Smooth muscle cell of trachea (primary cell): ENCODE data around the gene INPP5D. TPM values are rescaled to one million over a fixed set of nuclear protein-coding genes. Genes with fewer than 3 reads are reported as not detected.

ENCODE experiments used
- total RNA-seq: library from RNA; depleted of rRNA; stranded (reverse); fragments of >200 nt; gene quantifications from 2 replicates; pipeline ENCODE4 v1.2.1, GENCODE V29; 2014

INPP5D gene
- total RNA-seq, result 0.15 and 1.5 TPM in 2 replicates

DNA sequence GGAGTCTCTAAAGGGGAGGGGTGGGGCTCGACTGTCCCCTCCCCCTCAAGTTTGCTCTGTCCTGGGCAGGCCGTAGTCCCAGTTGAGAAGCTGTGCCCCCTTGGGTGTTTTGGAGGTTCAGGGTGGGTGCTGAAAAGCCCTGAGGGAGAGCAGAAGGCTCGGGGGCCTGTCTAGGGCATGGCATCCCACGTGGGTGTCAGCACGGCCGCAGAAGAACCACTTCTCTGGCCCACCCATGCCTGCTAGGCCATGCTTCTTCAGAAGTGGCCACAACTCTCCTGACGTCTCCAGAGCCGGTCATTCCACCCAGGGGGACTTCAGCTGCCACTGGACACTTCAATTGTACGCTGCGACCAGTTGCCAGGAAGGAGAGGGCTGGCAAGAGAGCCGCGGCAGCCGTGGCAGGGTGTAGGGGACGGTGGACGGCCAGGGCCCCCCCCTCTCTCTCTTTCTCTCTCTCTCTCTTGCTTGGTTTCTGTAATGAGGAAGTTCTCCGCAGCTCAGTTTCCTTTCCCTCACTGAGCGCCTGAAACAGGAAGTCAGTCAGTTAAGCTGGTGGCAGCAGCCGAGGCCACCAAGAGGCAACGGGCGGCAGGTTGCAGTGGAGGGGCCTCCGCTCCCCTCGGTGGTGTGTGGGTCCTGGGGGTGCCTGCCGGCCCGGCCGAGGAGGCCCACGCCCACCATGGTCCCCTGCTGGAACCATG is at the start of gene INPP5D:
INPP5D (plus strand) TSS at position 546 of the 704 bp plus-strand sequence; CDS start at position 683, 137 bp downstream.

DNA sequence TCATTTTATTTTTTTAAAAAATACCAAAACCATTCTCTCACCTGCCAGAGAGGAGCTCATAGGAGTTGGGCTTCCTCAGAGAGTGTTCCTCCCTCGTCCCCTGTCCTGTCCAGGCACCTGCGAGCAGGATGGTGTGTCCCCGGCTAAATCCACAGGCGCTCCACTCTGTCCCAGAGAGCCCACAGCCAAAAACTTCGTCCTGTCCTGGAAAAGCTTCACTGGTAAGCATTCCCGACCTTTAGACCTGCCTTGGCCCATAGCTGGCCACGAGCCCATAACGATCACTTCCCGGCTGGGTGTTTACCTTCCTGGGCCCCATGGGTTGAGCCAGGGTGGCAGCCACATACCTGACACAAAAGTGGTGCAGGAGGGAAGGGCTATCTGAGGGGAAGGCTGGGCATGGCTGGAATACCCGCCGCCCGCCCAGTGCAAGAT is 47.1 kb upstream of the INPP5D start, which contains the start of gene NGEF:
NGEF (minus strand) TSS at position 230 of the 435 bp plus-strand sequence. CDS start 38,366 bp downstream, outside the sequence.

DNA sequence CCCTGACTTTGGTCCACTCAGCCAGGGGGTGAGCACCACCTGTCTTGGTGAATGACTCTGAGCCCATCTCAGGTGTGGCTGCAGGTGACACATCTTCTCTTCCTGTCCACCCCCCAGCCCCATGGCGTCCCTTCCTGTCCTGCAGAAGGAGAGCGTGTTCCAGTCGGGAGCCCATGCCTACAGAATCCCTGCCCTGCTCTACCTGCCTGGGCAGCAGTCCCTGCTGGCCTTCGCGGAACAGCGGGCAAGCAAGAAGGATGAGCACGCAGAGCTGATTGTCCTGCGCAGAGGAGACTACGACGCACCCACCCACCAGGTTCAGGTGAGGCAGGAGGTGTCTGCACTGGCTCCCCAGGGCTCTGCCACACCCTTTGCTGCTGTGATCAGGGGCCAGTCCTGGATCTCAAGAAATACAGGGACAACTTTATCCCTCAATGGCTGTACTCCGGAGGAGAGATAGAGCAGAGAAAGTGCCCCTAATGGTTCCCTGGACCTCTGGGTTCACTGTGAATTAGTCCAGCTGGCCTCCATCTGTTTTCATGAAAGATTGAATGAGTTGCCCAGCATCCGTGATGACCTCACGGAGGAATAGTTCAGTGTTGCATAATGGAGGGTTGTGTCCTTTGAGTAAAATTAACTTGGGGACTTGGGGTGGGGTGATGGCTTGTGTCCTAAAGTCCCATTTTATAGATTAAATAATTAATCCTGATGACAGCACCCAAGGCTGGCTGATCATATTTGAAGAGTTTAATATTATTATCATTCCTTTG is 27.4 kb upstream of the INPP5D start, which contains the start of gene NEU2:
NEU2 (plus strand) TSS at position 122 of the 770 bp plus-strand sequence; CDS start at position 122, 0 bp downstream.

DNA sequence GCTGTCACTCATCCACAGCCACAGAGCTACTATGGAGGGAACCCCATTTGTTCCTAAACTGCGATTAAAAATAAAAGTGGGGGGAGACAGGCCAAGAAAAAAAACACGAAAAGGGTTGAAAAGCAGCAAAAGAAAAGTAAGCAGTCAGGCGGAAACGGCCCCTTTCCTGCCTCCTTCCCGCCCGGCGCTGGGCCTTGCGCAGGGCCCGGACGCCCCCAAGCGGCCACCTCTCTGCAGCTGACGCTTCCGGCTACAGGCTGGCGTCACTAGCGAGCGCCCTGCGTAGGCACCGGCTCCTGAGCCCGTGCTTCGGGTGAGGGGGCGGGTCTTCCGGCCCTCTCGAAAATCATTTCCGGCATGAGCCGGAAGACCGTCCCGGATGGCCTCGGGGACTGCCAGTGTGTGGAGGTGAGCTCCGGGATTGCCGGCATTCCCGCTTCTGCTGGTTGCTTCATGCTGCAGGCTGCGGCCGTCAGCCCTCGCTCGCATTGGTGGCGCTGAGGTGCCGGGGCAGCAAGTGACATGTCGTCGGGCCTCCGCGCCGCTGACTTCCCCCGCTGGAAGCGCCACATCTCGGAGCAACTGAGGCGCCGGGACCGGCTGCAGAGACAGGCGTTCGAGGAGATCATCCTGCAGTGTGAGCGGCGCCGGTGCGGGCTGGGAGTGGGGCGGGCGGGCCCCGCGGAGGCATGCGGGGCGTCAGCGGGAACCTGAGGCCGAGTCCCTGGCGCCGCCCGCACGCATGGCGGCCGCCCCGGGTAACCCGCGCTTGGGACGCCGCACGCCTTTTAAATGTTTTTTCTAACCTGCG is 191.4 kb downstream of the INPP5D start, which contains the start of gene ATG16L1:
ATG16L1 (plus strand) TSS at position 368 of the 811 bp plus-strand sequence; CDS start at position 523, 155 bp downstream.

Other genes with a start within 250 kb of the INPP5D start
- gene SNORC, start 190.1 kb upstream of the INPP5D start, total RNA-seq, result 0.29 and 1.7 TPM in 2 replicates
- gene NGEF, start 47.1 kb upstream of the INPP5D start, total RNA-seq, result 0.44 and 4.3 TPM in 2 replicates
- not detected in 2 replicates for gene NEU2, start 27.7 kb upstream of the INPP5D start, total RNA-seq
- gene ATG16L1, start 191.3 kb downstream of the INPP5D start, total RNA-seq, result 28.1 and 31.0 TPM in 2 replicates
- gene SAG, start 247.5 kb downstream of the INPP5D start, total RNA-seq, result not detected in 2 replicates